HG03442 (cell line): ENCODE results near the gene MSI2.

Experiments
- ATAC-seq: cut with Tn5 transposase; IDR thresholded peaks from one replicate; pipeline ENCODE4 v1.9.1; 2021; ENCODE audit warnings: mild to moderate bottlenecking, moderate library complexity; ENCODE audit not compliant: unreplicated experiment

MSI2 gene

DNA sequence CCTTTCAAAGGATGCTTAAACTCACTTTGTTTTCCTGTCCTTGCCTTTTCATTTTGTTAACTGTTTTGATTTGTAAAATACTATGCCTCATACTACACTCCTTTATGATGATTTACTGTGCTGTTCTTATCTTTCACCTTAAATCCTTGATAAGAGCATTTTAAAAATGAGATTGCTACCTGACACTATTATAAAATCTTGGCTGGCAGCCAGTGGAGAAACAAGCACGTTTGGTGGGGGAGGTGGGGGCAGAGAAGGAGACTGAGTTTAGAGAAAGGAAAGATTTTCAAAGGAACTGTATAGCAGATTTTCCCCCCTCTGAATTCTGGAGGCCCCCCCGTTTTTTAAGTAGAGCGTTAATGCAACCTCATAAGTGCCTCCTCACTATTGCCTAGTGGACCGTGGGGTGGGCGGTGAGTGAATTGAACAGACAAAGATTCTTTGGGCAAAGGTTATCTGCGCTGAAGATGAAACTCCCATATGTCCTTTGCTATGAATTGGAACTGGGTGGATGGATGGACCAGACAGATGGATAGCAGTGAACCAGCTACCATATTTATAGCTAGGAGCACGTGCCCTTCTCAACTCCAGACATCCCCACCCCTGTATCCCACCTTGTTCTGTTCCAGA, 288.6 kb downstream of the MSI2 start:
- ATAC-seq: no peak

DNA sequence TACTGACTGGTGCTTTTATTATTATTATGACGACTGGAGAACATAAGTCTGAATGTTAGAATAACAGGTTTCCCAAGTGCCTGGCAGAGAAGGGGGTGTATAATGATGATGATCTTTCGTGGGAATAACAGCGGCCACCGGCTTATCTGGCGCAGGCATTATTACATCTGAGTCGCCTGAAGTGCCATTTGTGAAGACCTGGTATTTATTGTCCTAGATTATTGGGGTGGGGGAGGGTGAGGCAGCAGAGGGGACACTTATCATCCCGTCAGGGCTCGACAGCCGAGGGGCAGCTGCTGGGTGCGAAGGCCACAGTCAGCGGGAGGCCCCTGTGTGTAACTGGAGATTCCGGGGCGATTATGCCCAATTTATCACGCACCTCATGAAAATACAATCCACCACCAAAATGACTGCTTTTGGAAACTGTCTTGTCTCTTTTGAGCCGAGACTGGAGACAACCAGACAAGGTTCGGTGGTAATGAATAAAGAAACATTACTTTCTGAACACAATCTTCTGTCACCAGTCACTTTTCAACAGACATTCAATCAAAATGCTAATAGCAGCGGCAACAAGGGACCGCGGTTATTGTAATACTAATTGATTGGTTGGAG, 289.5 kb downstream of the MSI2 start:
- no peak for ATAC-seq

DNA sequence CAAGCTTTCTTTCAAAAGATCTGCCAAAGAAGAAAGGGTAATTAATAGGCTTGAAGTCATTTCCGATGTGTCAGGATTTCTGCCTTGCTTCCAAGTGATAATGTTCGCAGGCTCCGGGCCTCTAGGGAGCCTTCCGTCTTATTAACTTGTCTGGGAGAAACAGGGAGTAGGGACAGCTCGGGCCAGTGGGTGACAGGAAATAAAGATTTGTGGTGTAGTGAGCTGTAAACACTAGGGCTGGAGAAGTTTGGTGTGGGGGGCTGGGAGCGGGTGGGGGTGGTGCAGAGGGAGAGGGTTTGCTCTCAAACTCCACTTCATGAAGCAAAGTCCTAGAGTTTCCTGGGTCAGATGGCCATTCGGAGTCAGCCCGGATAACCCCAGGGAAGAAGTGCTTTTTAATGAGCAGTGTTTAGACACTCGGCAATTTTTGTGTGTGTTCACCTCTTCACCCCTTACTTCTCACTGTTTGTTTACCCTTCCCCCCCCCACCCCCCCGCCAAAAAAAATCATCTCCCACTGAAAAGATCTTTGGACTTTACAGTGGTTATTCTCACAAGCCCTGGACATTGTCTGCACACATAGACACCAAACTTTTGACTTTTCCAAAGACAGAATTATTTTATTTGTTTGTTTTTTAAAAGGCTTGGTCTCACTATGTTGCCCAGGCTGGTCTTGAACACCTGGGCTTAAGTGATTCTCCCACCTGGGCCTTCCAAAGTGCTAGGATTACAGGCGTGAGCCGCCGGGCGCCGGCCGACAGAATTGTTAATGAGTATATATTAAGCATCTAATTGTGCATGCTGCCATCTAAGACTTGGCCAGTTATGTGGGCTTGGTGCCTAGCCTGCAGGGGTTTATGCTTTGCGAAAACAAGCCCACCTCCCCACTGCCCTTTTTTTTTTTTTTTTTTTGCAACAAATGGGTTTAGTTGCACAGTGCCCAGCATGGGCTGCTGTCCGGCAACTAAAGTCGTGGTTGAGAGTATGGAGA, 292.4 kb downstream of the MSI2 start:
- no peak for ATAC-seq

DNA sequence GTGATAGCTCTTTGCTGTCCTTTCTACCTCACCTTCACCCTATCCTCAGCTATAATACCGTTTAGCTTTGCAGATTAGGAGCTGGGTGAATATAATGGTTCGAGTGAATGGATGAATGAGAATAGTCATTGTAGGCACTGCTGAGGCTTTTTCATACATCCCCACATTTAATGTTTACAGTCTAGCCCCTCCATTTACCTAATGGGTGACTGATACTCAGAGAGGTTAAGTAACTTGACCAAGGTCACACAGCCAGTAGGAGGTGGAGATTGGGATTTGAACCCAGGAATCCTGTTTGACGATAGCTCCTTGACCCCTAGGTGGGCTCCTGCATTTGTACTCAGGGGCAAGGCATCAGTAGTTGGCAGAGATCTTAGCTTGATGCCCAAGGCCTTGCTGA, 293.1 kb downstream of the MSI2 start:
- no peak for ATAC-seq

DNA sequence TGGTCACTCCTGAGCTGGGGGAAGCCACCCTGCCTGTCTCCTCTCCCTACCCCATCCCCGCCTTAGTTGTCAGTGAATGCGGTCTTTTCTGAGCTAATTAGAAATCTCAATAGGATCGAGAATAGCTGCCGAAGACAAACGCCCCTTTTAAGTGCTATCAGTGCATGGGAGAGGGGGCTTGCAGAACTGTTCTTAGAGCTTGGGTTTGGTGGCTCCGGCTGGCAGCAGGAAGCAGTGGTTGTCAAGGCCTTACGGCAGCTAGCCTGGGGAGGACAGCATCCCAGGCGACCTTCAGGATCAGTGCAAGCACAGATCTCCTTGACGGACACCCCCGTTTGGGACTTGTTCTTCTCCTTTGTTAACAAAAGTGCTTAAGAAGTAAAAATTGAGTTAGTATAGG, 293.7 kb downstream of the MSI2 start:
- no peak for ATAC-seq

DNA sequence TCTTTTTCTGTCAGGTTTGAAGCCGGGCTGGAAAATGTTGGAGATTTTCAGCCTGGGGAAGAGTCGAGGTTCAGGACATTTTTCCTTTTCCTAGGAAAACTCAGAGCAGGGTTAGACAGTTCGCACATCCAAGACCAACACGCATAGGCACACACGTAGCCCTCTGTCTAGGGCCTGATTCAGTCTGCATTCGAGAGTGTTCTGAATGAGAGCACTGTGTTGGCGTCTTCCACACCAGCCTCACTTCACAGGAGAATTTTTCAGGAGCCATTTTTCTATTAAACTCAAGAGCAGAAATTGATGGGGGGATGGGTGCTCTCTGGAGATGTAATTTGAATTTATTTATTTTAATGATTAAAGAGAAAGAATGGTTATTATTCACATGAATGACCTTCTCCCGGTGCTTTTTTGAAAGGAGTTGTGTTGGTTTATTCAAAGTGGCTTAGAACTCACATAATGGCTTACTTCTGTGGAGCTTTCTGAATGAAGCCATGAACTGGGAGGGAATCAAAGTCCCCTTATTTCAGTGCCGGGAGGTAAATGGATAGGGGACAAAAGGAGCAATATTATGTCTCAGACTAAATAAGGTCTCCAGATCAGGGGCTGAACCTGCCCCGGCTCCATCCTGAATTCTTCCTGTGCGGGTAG, 294.5 kb downstream of the MSI2 start:
- no peak for ATAC-seq

DNA sequence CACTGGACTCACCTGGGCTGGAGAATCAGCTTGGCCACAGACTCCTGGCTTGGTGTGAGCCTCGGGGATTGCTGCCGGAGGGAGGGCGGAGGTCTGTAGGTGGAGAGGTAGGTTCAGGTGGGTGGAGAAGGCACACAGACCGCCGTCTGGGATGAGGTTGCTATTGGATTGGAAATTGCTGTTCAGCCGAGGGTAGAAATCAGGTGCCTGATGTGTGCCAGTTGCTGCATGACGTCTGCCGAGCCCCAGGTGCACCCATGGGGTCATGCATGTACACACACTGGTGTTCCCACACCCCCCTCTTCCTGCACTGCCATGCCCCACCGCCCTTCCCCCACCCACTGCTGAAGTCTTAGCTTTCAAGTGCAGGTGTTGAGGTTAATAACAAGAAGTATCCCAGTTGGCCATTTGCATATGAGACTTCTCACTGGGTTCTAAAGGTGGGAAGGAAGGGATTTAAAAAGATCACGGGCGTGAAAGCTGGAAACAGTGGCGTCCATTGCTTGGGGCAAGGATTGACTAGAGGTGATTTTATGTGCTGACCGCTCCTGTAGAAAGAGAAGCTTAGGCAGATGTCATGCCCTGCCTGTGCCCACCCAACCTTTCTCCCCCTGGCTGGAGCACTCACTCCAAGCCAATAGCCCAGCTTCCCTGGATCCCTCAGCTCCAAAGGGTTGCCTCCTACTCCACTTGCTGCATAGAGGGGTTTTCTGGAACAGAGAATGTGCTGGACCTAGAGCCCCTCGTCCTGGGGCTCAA, 295.2 kb downstream of the MSI2 start:
- ATAC-seq: peak; percentile 49

DNA sequence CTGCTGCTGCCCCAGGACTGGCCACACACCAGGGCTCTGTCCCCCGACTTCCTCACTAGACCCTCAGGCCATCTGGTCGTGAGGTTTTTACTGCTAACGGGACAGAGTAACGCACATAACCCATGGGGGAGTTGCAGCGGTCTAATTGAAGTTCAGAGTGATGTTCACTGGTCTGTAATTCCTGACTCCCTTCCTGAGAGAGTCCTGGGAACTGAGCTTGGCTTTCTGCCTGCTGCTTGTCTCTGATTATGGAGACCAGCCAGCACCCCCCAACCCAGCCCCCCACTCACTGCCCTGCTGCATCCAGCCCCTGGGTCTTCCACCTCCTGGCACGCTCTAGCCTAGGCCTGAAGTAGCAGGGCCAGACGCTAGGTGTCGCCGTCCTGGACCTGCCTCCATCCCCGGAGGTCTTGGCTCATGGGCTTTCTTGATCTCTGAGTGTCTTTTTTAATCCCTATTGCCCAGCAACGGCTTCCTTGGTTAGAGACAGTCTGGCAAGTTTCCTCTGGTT, 295.8 kb downstream of the MSI2 start:
- ATAC-seq: no peak

DNA sequence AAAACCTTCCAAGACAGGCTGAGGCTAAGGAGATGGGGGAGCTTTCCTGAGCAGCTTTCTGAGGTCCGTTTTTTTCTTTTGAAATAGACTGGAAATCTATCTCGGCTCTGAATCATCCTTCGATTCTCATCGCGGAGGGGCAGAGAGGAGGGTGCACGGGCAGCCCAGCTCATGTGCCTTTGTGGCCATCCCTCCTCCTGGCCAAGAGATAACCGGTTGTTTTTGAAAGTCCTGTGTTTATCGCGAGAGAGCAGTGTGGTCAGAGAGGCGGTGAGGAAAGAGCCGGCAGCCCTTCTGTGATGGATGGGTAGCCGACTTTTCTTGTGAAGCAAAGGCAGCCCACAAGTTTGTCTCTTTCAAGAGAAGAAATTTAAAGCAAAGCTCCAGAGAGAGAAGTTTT, 297.2 kb downstream of the MSI2 start:
- no peak for ATAC-seq

DNA sequence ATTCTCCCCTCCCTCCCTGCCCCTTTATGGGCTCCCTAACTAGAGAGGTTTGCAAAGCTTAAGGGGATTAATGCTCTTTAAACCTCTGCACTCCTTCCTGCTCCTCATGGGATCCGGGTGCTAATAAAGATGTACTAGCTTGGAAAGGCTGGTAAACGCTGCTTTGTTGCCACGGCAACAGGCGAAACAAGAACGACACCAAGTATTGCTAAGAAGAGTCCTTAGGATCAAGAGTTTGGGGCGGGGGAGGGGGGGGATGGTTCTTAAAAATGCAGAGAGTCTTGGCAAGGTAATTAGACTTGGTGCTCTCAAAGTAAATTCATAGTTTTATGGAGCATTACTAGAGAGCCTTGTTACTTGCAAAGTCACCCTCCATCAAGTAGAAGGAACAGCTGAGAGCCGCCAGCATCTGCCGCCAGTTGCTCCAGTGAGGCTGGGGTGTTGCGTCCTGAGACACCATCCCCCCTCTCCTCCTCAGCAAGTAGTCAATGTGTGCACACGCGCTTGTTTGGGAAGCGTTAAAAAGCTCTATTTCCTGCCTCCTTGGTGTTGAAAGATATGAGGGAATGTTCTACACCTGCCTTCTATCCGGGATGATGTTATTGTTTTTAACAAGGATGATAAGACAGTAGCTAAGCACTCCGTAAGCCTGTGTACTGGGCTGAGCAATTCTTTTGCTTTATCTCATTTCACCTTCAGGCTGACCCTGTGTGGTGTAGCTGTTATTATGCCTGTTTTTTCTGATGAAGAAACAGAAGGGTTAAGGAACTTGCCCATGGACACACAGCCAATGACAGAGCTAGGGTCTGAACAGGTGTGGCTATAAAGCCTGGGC, 297.9 kb downstream of the MSI2 start:
- no peak for ATAC-seq

DNA sequence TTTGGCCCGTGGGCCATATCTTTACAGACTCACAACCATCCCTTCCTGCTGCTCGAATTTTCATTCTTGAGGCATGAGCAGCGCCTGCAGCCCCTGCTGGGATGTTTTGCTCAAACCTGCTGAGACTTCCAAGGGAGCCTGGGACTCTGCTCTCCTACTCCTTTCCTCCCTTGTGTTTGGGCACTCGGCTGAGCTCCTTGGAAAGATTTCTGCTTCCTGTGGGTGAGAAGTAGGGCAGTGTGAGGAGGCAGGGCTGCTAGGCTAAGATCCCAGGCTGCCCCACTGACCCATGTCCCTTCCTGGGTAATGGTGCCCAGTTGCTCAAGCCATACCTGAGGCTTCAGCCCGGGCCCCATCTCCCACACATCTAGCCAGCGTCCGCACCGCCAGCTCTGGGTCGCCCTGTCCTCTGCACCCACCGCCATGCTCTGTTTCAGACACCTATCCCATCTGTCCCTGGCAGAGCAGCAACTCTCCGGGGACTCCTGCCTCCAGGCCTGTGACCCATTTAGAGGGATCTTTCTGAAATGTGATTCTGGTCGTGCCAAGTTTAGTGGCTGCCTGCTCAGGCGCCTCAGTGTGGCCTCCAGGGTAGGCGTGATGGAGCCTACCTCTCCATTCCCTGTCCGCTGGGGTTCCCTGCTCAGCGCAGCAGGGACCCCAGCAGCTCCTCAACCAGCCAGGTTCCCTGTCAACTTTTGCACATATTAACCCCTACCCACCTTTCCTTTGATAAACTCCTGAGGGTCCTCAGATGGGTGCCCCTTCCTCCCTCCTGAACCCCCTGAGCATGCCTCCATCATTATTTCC, 298.7 kb downstream of the MSI2 start:
- no peak for ATAC-seq

DNA sequence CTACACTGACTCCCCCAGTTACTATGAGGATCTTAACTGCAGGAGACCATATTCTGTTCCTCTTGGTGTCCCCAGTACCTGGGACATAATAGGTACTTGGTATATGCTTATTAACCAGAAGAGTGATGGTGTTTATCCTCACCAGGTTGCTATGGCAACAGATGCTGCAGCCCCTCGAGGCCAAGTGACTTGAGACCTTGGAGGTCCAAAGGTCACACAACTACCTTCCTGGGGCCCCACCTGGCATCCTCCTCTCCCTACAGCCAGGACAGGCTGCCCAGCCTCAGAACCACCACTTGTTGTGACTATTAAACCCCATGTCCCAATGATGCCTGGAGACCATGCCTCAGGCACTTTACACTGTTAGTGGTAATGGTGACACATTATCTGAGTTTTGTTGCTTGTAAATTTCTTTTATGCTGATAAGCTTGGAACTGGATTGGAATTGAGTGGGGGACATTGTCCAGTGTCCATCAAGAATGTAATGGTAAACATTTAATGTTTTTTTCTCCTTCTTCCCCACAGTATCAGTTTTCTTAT, 299.4 kb downstream of the MSI2 start:
- no peak for ATAC-seq

DNA sequence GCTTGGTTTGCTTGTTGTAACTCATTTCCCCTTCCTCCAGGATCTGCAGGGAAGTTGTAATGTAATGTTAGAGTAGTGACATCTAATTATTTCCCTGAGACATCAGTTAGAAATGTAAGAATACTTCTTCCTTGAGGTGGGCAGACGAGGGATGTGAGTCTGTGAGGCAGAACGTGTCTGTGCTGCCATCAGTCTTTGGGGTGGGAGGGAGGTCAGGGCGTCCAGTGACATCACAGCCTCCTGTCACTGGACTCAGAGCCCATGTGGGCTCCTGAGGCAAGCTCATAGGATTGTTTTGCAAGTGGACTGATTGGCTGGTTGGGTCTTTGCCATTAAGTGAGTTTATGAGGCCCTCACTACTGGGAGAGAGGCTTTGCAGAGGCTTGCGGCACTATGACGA, 300.0 kb downstream of the MSI2 start:
- ATAC-seq: no peak

DNA sequence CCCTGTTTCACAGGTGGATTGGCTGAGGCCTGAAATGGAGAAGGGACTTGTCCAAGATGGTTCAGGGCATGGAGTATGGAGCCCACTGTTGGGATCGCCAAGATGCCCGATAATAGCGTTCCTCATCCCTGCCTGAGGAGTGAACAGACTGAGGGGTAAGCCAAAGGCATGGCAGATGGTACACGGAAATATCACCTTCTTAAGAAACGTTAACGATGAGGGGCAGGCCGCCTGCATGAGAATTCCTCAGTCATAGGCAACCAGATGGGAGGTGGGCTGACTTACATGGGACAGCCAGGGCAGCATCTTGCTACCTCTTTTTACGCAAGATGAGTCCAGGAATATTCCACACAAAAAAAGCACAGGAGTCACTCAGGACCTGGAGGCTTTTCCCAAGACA, 300.7 kb downstream of the MSI2 start:
- ATAC-seq: no peak

DNA sequence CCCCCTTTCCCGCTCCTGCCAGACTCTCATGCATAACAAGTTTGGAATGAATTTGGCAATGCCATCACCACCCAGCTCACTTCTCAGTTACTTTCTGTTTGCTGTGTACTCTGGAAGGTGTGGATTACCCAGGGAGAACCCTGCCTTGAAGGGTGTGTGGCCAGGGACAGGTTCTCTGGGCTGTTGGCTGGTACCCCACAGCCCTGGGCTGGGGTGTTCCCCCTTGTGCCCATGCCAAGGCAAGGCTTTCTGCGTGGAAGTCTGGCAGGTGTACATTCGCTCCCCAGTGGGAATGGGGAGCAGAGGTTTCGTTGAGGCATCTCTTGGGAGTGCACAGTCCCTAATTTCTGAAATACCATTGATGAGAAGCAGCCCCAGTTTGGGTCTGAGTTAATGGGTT, 301.1 kb downstream of the MSI2 start:
- no peak for ATAC-seq

DNA sequence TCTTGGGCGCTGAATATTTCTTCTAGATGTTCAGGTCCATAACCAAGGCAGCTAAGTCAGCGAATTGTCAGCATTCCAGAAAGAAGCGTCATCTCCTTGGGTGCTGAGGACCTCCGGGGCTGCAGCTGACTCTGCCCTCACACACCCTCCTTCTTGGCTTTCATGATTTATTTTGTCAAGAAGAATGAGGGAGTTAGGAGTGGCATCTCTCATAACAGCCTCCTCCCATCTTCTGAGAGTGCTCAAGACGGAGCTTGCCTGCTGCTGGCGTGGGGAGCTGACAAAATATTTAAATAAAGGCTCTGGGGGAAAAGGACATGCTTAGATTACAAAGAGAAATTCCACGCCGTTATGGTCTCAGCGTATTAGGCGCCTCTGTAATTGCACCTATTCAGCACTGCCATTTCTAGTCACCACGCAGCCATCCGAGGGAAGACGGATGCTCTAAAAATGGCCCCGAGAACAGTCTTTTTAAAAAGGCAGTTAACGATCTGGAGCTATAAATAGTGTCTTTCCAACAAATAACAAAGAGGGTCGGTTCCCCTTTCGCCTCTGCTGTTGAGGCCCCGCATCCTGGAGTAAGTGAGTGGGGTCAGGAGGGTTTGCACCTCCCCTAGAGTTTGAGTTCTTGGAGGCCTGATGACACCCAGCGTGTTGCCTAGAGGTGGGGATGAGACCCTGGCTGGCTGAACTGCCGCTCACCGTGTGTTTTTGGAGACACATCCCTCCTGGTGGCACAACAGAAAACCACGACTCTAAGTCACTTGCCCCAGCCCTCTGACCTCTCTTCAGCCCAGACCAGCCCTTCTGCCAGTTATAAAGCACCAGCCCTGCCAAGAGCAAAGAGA, 301.7 kb downstream of the MSI2 start:
- no peak for ATAC-seq

DNA sequence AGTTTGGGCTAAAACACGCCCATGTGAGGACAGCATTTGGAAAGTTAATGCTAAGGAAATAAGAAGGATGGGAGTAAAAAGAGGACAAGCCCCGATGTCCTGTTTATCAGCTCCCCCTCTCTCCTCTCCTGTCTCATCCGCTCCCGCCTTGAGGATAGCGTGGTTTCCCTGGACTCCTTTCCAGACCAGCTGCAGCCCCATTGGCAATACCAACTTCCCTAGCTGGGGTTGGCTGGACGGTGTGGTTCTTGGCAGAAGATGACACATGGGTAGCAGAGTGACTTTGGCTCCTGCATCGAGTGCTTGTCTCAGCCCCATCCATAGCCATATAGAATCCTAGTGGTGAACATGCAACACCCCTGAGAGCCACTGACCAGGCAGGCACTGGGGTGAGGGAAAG, 302.9 kb downstream of the MSI2 start:
- no peak for ATAC-seq
